Thoracic aorta (tissue), 2 donors: ENCODE data around the gene ZFYVE28. TPM values are rescaled to one million over a fixed set of nuclear protein-coding genes. Genes with fewer than 3 reads are reported as not detected.
A peak's percentile ranks its signal among the peaks of the same experiment; 100 is the strongest.

Experiments used
- ATAC-seq: fragments of 150-250 bp; one replicate; pipeline ENCODE4 v1.8.0; 2017; ENCODE audit warnings: low read depth; ENCODE audit not compliant: insufficient number of reproducible peaks, low FRiP score
- DNase-seq: peaks from one replicate; pipeline ENCODE4 v3.0.0-alpha.2; 2020; ENCODE audit warnings: low spot score
- H3K27ac ChIP-seq, 2 donors: fragments of 200-600 bp; sonication (generic); 1 replicate in 1 of 2; 2 replicates in 1 of 2; pipeline ENCODE4 v1.5.1; 2016; ENCODE audit warnings: mild to moderate bottlenecking in 2 of 2, moderate library complexity in 2 of 2
- H3K27me3 ChIP-seq: fragments of 200-600 bp; sonication (generic); replicated peaks from 2 replicates; pipeline ENCODE4 v1.6.0; 2016; ENCODE audit warnings: mild to moderate bottlenecking; ENCODE audit not compliant: insufficient read depth
- H3K36me3 ChIP-seq: fragments of 200-600 bp; sonication (generic); one replicate; pipeline ENCODE4 v1.5.1; 2016
- H3K4me1 ChIP-seq, 2 donors: fragments of 200-600 bp; sonication (generic); 1 replicate in 1 of 2; 2 replicates in 1 of 2; pipeline versions ENCODE4 v1.5.1 to v1.6.0; 2016; ENCODE audit warnings: low read depth in 2 of 2, mild to moderate bottlenecking in 1 of 2; ENCODE audit not compliant: control insufficient read depth in 1 of 2
- H3K4me3 ChIP-seq: fragments of 200-600 bp; sonication (generic); 2 replicates; pipeline ENCODE4 v1.5.1; 2016; ENCODE audit warnings: mild to moderate bottlenecking
- H3K9me3 ChIP-seq: fragments of 200-600 bp; sonication (generic); 2 replicates; pipeline ENCODE4 v1.5.1; 2016
- CTCF ChIP-seq: fragments of 200-600 bp; sonication (generic); IDR thresholded peaks from one replicate; pipeline ENCODE4 v1.5.1; 2019; ENCODE audit warnings: antibody characterized with exemption
- total RNA-seq, 2 donors: library from RNA; depleted of rRNA; stranded (reverse); fragments of >200 nt; gene quantifications; one replicate each; pipeline versions ENCODE4 v1.1.0 to v1.2.3, GENCODE V29; 2016

The ZFYVE28 gene
- total RNA-seq, 2 donors from 2014 or later = 11.5 to 20.2 TPM

DNA sequence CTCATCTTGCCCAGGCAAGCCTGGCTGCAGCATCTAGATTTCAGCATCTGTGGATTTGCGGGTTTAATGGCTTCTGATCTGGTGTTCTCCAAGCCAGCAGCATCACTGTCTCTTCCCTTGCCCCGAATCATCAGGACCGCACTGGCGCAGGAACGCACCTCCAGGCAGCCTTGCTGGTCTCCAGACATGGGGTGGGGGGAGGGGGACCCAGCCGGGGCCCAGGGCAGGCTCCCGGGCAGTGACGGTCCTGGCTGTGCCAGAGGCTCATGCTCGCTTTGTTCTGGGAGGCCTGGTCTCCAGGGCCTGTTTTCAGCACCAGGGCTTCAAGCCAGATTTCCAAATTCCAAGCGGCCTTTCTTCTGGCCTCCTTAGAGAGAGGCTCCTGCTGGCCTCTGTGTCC is 5.2 kb upstream of the ZFYVE28 start:
- DNase-seq (no peak), ATAC-seq (no peak)
- peaks cover 6 to 10% of the 10 kb centered on the region in 2 donors for H3K4me1 ChIP-seq
- no peak overlapping the region for H3K27ac ChIP-seq
- H3K36me3 ChIP-seq = no peaks in the 10 kb centered on the region
- no peak for TF ChIP-seq CTCF
- H3K9me3 ChIP-seq = no peaks in the 10 kb centered on the region
- H3K27me3 ChIP-seq = no peaks in the 10 kb centered on the region
- no peak overlapping the region for H3K4me3 ChIP-seq

DNA sequence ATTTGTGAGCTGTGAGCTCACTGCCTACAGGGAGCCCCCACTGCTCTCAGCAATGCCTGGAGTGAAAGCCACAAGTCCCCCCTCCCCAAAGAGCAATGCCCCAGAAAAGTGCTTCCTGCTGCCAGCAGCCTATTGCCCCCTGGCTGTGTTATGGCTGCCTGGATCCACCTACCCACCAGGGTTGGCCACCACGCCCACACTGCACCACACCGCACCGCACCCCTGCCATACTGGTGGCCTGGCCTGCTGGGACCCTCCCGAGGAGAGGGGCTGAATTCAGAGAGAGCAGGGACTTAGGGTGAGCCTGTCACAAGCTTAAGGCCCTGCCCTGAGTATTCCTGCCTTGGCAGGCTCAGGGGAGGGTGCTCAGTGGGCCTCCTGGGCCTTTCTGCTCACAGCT is 4.6 kb upstream of the ZFYVE28 start:
- H3K4me3 ChIP-seq = no peak overlapping the region
- no peak overlapping the region for H3K27ac ChIP-seq
- no peak for ATAC-seq
- no peak for DNase-seq
- peaks cover 6 to 10% of the 10 kb centered on the region in 2 donors for H3K4me1 ChIP-seq
- no peak for TF ChIP-seq CTCF
- no peaks in the 10 kb centered on the region for H3K27me3 ChIP-seq
- no peaks in the 10 kb centered on the region for H3K36me3 ChIP-seq
- no peaks in the 10 kb centered on the region for H3K9me3 ChIP-seq

- no peak overlapping the region for H3K4me3 ChIP-seq
- TF ChIP-seq CTCF = no peak
- no peak for ATAC-seq
- H3K36me3 ChIP-seq = no peaks in the 10 kb centered on the region
- no peaks in the 10 kb centered on the region for H3K9me3 ChIP-seq
- H3K27me3 ChIP-seq = no peaks in the 10 kb centered on the region
- DNase-seq = no peak
- peaks cover 11 to 20% of the 10 kb centered on the region in 2 donors for H3K4me1 ChIP-seq
- H3K27ac ChIP-seq = no peak overlapping the region
Measured at GRCh38 chr4:2421928-2422327, 3.5 kb upstream of the ZFYVE28 start.

DNA sequence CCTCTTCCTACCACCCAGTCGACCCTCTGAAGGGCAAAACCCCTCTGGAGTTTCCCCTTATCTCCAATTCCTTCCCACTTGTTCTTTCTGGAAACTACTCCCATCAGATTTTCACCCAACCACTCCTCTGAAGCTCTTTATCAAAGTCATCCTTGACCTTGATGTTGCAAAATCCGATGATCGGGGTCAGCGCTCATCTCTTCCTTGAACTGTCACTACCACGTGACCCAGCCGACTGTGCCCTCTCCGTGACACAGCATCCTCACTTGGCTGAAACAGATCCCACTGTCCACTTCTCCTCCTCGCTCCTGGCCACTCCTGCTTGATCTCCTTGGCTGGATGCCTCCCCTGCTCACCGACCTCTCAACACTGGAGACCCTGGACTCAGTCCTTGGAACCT is 1.4 kb upstream of the ZFYVE28 start:
- H3K36me3 ChIP-seq = no peaks in the 10 kb centered on the region
- no peak overlapping the region for H3K27ac ChIP-seq
- peaks cover 11 to 28% of the 10 kb centered on the region in 2 donors for H3K4me1 ChIP-seq
- no peaks in the 10 kb centered on the region for H3K27me3 ChIP-seq
- no peaks in the 10 kb centered on the region for H3K9me3 ChIP-seq
- DNase-seq (no peak), ATAC-seq (no peak)
- TF ChIP-seq CTCF = no peak
- H3K4me3 ChIP-seq = no peak overlapping the region

- no peak for TF ChIP-seq CTCF
- no peak within 1 kb of the TSS for H3K27ac ChIP-seq
- H3K36me3 ChIP-seq = no peaks in the 10 kb centered on the region
- H3K27me3 ChIP-seq = no peaks in the 10 kb centered on the region
- ATAC-seq (peak; percentile 94), DNase-seq (peak; percentile 89)
- peak within 1 kb of the TSS; percentile 84 for H3K4me3 ChIP-seq
- peaks cover 14 to 34% of the 10 kb centered on the region in 2 donors for H3K4me1 ChIP-seq
- H3K9me3 ChIP-seq = no peaks in the 10 kb centered on the region
Measured at GRCh38 chr4:2418650-2419571, 466 bp upstream of the ZFYVE28 start, which contains the start of gene CFAP99. TSS of gene CFAP99 (plus strand) at chr4:2418955.
